GM19043 (cell line): ENCODE data around the gene USP24.
"Not testable (repeated sequence)": the region's sequence is repeated elsewhere in the genome, so short reads cannot be mapped to it uniquely, and the experiment has no call there.

Experiments used
- ATAC-seq: cut with Tn5 transposase; IDR thresholded peaks from one replicate; pipeline ENCODE4 v1.9.1; 2021; ENCODE audit warnings: low read depth; ENCODE audit not compliant: unreplicated experiment

Gene USP24

GRCh38 chr1:55127827-55128343 lies 87.3 kb downstream of the USP24 start:
- ATAC-seq: no peak

- no peak for ATAC-seq
Measured at GRCh38 chr1:55124470-55124869, 90.7 kb downstream of the USP24 start.

GRCh38 chr1:55120538-55120937 lies 94.6 kb downstream of the USP24 start:
- ATAC-seq: no peak

DNA sequence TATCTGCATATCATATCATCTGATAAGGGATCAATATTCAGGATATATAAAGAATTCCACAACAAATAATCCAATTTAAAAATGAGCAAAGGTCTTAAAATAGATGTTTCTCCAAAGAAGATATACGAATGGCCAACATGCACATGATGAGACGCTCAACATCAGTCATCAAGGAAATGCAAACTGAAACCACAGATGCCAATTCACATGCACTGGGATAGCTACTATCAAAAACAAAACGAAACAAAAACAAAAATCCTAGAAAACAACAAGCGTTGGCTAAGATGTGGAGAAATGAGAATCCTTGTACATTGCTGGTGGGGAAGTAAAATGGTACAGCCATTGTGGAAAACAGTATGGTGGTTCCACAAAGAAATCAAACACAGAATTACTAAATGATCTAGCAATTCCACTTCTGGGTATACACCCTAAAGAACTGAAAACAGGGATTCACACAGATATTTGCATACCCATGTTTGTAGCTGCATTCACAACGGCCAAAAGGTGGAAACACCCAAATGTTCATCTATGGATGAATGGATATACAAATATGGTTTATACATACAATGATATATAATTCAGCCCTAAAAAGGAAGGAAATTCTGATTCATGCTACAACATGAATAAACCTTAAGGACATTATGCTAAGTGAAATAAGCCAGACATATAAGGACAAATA lies 96.4 kb downstream of the USP24 start:
- no peak for ATAC-seq

GRCh38 chr1:55117941-55118340 lies 97.2 kb downstream of the USP24 start:
- no peak for ATAC-seq

DNA sequence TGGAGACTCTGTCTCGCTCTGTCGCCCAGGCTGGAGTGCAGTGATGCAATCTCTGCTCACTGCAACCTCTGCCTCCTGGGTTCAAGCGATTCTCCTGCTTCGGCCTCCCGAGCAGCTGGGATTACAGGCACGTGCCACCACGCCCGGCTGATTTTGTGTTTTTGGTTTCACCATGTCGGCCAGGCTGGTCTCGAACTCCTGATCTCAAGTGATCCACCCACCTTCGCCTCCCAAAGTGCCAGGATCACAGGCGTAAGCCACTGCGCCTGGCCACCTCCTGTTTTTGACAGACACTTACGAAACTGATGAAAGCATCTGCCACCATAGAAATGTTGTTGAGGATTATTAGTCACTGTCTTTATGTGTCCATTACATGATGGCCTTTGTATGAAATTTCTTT lies 106.2 kb downstream of the USP24 start:
- not testable (repeated sequence) for ATAC-seq

DNA sequence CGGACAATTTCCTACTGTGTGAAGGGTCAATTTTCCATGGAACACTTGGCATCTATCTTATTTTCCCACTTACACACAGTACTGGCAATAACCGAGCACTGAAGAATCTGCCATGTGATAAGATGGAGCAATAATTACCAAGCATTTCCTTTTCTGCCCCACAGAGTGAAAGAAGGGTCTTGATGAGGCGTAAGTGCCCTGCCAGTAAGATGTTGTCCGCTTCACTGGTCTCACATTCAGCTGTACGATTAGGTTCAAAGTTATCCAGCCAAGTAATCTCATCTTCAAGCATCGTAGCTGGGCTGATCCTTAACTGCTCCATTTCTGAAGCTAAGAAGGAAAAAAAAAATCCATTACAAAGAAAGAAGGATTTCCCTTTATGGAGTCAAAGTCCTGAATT lies 108.1 kb downstream of the USP24 start:
- ATAC-seq: no peak

DNA sequence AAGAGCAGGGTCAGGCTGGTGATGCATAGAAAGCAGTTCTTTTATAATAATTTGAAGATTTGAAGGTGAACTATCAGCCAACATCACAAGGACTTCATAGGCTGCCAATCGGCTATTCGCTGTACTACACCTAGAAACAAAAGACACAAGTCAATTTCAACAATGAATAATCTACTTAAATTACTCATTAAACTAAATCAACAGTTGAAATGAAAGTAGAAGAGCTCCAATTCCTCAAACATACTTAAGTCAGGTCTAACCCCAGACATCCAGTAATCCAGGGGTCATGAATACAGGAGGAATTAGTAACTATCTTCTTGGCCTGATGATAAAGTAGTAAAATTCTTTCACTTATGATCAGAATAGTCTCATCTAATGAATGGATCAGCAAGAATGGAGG lies 111.3 kb downstream of the USP24 start:
- no peak for ATAC-seq

- no peak for ATAC-seq
Measured at GRCh38 chr1:55095095-55095494, 120.1 kb downstream of the USP24 start.

DNA sequence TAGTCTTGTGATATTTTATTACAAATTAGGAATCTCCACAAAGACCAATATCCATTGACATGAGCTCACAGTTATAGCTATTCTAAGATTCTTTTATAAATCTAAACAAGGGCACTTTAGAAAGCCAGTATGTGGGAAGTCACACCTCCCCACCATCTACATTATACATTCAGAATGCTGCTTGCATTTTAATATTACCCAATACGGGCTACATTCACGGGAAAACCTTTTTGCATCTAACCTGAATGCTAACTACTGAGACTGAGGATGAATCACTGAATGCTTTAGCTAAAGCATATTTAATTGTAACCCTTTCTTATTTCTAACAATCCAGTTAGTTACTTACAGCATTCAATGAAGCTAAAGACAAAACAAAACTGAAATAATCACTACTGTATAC lies 122.7 kb downstream of the USP24 start:
- no peak for ATAC-seq

- ATAC-seq: no peak
Measured at GRCh38 chr1:55089683-55090082, 125.5 kb downstream of the USP24 start.

DNA sequence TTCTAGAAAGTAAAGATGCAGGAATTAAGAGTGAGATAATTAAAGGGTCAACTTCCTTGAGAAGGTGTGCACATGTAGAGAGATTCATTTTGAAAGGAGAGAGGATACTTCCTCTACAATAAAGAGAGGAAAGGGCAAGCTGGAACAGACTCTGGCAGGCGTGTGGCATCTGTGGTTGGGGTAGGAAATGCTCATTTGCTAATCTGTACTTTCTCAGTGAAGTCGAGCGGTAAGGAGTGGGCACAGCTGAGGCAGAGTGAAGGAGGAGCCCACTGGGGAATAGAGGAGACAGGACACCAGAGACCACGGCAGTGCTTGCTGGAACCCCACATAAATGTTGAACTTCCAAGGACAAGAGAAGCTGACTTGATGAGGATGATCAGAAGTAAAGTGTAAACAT lies 126.8 kb downstream of the USP24 start:
- ATAC-seq: no peak

- ATAC-seq: no peak
Measured at GRCh38 chr1:55087439-55087838, 127.7 kb downstream of the USP24 start.

- ATAC-seq: no peak
Measured at GRCh38 chr1:55084257-55084656, 130.9 kb downstream of the USP24 start.

- ATAC-seq: no peak
Measured at GRCh38 chr1:55081905-55082296, 133.3 kb downstream of the USP24 start.

DNA sequence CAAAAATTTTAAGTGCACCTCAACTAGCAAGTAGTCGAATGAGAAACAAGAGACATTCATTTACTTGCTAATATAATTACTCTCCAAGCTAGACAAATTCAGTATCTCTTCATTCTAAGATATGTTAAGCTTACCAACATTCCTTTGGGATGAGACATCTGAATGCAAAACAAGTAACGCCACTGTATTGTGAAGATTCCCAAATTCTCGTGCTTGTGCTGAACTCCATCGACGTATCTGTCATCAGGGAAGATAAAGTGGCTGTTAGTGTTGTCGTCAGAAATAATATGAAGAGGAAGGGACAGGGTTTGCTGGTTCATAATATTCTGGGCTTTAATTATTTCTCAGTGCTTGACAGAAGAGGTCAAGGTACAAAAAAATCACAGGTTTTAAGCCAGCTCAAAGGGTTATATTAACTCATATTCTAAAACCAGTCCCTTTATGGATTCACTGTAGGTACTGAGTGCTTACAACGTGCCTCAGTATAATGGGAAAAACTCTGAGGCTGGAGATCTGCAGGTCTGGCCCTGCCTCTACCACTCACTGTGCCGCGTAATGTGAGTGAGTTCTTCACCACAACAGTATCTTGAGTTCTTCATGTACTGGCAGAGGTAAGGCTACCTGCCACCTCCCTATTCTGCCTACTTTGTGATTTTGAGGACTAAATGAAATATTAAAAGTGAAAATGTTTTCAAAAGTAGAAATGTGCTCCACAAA lies 133.8 kb downstream of the USP24 start:
- no peak for ATAC-seq

- ATAC-seq: no peak
Measured at GRCh38 chr1:55079651-55080050, 135.5 kb downstream of the USP24 start.

GRCh38 chr1:55078470-55078869 lies 136.7 kb downstream of the USP24 start:
- no peak for ATAC-seq

- ATAC-seq: no peak
Measured at GRCh38 chr1:55076356-55076755, 138.8 kb downstream of the USP24 start.

GRCh38 chr1:55074455-55074854 lies 140.7 kb downstream of the USP24 start:
- no peak for ATAC-seq

GRCh38 chr1:55073187-55073916 lies 141.8 kb downstream of the USP24 start:
- ATAC-seq: peak; percentile 67
